HFFc6 (cell line): ENCODE measurements around the gene ALK. TPM values are rescaled to one million over a fixed set of nuclear protein-coding genes. Genes with fewer than 3 reads are reported as not detected.

Experiments
- DNase-seq: peaks from one replicate; pipeline ENCODE4 v3.0.0-alpha.2; 2018
- H3K27ac Mint-ChIP-seq: 2 replicates; pipeline ENCODE4 v1.8.0; 2020; ENCODE audit warnings: mild to moderate bottlenecking, mixed read lengths
- H3K27me3 Mint-ChIP-seq: 2 replicates; pipeline ENCODE4 v1.8.0; 2021; ENCODE audit warnings: mild to moderate bottlenecking, moderate library complexity, mixed read lengths; ENCODE audit not compliant: insufficient read depth
- H3K36me3 Mint-ChIP-seq: 2 replicates; pipeline ENCODE4 v1.8.0; 2021; ENCODE audit warnings: low read depth, mixed read lengths
- H3K4me1 Mint-ChIP-seq: 2 replicates; pipeline ENCODE4 v1.8.0; 2020; ENCODE audit warnings: low read depth, mixed read lengths
- H3K4me3 Mint-ChIP-seq: 2 replicates; pipeline ENCODE4 v1.8.0; 2020; ENCODE audit warnings: mild to moderate bottlenecking, moderate library complexity, mixed read lengths
- H3K9me3 Mint-ChIP-seq: 2 replicates; pipeline ENCODE4 v1.8.0; 2020; ENCODE audit warnings: mild to moderate bottlenecking, mixed read lengths
- CTCF ChIP-seq: fragments of 200-600 bp; sonication (generic); IDR thresholded peaks from 2 replicates; pipeline ENCODE4 v1.5.0; 2021; ENCODE audit warnings: antibody characterized with exemption, mild to moderate bottlenecking
- total RNA-seq, 6 experiments: library from RNA; stranded (reverse); fragmentation: NEBNext Ultra II Directional; extraction: Animal tissue kit (Norgen Biotek cat#: 25700); gene quantifications; 2 replicates in 1 of 6; 3 replicates in 5 of 6; pipeline ENCODE4 v1.2.3, GENCODE V29; 2021

Gene ALK
- total RNA-seq, 6 experiments from 2014 or later: not detected

GRCh38 chr2:29817801-29818680, 103.3 kb downstream of the ALK start:
- Mint-ChIP-seq H3K27me3 (peaks cover 9% of the 10 kb centered on the region; the same call in 1 of the 2 replicates), H3K36me3 (no peaks in the 10 kb centered on the region), H3K4me1 (no peaks in the 10 kb centered on the region), H3K9me3 (no peaks in the 10 kb centered on the region), H3K4me3 (no peak overlapping the region), H3K27ac (no peak overlapping the region)
- TF ChIP-seq CTCF: no peak
- DNase-seq: no peak

- Mint-ChIP-seq H3K4me3 (no peak overlapping the region), H3K9me3 (no peaks in the 10 kb centered on the region), H3K27me3 (peaks cover 9% of the 10 kb centered on the region; the same call in 1 of the 2 replicates), H3K4me1 (no peaks in the 10 kb centered on the region), H3K36me3 (no peaks in the 10 kb centered on the region), H3K27ac (no peak overlapping the region)
- no peak for DNase-seq
- no peak for TF ChIP-seq CTCF
These were observed 104.1 kb downstream of the ALK start for GRCh38 chr2:29817299-29817698.

DNA sequence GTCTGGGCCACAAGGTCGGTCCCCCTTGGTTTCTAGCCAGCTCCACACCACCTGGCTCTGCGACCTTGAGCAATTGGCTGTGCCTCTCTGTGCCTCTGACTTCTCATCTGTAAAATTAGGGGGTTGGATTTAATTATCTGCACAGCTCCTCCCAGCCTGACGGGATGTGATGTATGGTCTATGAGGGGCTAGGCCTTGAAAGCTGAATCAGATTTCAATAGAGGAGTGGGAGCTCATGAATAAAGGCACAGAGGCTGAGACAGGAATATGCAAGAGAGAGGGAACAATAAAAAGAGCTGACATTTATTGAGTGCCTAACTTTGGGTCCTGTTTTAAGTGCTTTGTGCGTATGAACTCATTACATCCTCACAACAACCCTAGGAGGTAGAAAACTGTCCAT, 104.7 kb downstream of the ALK start:
- H3K27ac Mint-ChIP-seq: no peak overlapping the region
- TF ChIP-seq CTCF: no peak
- no peak for DNase-seq
- no peaks in the 10 kb centered on the region for H3K4me1 Mint-ChIP-seq
- H3K27me3 Mint-ChIP-seq: peaks cover 9% of the 10 kb centered on the region; the same call in 1 of the 2 replicates
- H3K9me3 Mint-ChIP-seq: no peaks in the 10 kb centered on the region
- no peak overlapping the region for H3K4me3 Mint-ChIP-seq
- no peaks in the 10 kb centered on the region for H3K36me3 Mint-ChIP-seq

DNA sequence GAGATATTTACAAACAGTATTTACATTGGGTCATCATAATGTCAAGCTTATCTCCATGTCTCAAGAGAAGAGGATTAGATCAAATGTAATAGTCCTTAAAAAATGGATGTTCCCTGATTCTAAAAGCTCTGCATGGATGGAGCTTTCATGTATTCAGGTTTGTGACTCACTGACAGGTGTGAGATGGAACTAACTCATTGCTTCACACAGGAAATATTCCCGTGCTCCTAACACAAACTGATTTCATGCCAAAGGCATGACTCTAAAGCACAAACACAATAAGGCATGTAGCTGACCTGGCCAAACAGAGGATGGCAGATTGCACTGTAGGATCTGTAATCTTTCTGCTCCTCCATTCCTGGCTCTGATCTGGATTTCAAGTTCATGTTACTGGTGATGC, 110.0 kb downstream of the ALK start:
- TF ChIP-seq CTCF: no peak
- Mint-ChIP-seq H3K27me3 (peaks cover under 1% of the 10 kb centered on the region; the same call in 1 of the 2 replicates), H3K9me3 (no peaks in the 10 kb centered on the region; the same call in 1 of the 2 replicates), H3K4me3 (no peak overlapping the region), H3K4me1 (no peaks in the 10 kb centered on the region), H3K27ac (no peak overlapping the region), H3K36me3 (no peaks in the 10 kb centered on the region)
- no peak for DNase-seq

GRCh38 chr2:29810956-29811355, 110.4 kb downstream of the ALK start:
- Mint-ChIP-seq H3K27me3 (peaks cover 2% of the 10 kb centered on the region; the same call in 1 of the 2 replicates), H3K27ac (no peak overlapping the region), H3K36me3 (no peaks in the 10 kb centered on the region), H3K4me1 (no peaks in the 10 kb centered on the region), H3K9me3 (no peaks in the 10 kb centered on the region; the same call in 1 of the 2 replicates), H3K4me3 (no peak overlapping the region)
- TF ChIP-seq CTCF: no peak
- DNase-seq: no peak
